IMR-90 (cell line): ENCODE data around the gene PAK5. TPM values are rescaled to one million over a fixed set of nuclear protein-coding genes. Genes with fewer than 3 reads are reported as not detected.
A peak's percentile ranks its signal among the peaks of the same experiment; 100 is the strongest.

Experiments
- ATAC-seq: fragments of 200-7000 bp; cut with Tn5 transposase; 2 replicates; pipeline ENCODE4 v1.9.1; 2020; ENCODE audit warnings: low read depth, mild to moderate bottlenecking, moderate library complexity
- BruUV-seq: library from RNA; stranded (reverse); fragments of 400-500 nt; replicated peaks from 2 replicates; lab custom pipeline; 2021; lab: Mats Ljungman, UMichigan
- CTCF ChIA-PET: fragments of 300-600 bp; formaldehyde crosslinking; extraction: SDS; loops from one replicate; lab custom pipeline; 2021; ENCODE audit warnings: antibody characterized with exemption; lab: Yijun Ruan, JAX
- POLR2A ChIA-PET: fragments of 300-600 bp; sonication (Branson Sonifier 250); formaldehyde crosslinking; loops from one replicate; lab custom pipeline; 2022; ENCODE audit warnings: antibody characterized with exemption; ENCODE audit not compliant: unreplicated experiment; lab: Charles Lee
- DNase-seq: peaks from one replicate; pipeline ENCODE4 v3.0.0; 2013
- H2AFZ ChIP-seq: replicated peaks from 2 replicates; pipeline ENCODE3; 2013; ENCODE audit warnings: low read length, mild to moderate bottlenecking; ENCODE audit not compliant: poor library complexity
- H2AK5ac ChIP-seq: 2 replicates; pipeline ENCODE4 v1.6.1; 2013; ENCODE audit warnings: low read depth, low read length, inconsistent platforms
- H2AK9ac ChIP-seq: replicated peaks from 2 replicates; pipeline ENCODE3; 2013; ENCODE audit warnings: mild to moderate bottlenecking, low read depth, low read length, moderate library complexity; ENCODE audit not compliant: poor library complexity
- H2BK120ac ChIP-seq: 2 replicates; pipeline ENCODE4 v1.6.1; 2013; ENCODE audit warnings: low read depth, low read length, inconsistent platforms
- H2BK15ac ChIP-seq: 3 replicates; pipeline ENCODE4 v1.6.1; 2013; ENCODE audit warnings: low read depth, low read length, inconsistent platforms
- H2BK20ac ChIP-seq: 2 replicates; pipeline ENCODE4 v1.6.1; 2013; ENCODE audit warnings: low read depth, mild to moderate bottlenecking, inconsistent platforms, low read length, moderate library complexity
- H2BK5ac ChIP-seq: 2 replicates; pipeline ENCODE4 v1.6.1; 2013; ENCODE audit warnings: mild to moderate bottlenecking, low read depth, low read length, inconsistent platforms; ENCODE audit not compliant: poor library complexity, severe bottlenecking
- H3K14ac ChIP-seq: replicated peaks from 2 replicates; pipeline ENCODE4 v1.6.1; 2013; ENCODE audit warnings: low read depth, low read length, inconsistent platforms
- H3K18ac ChIP-seq: 2 replicates; pipeline ENCODE4 v1.6.1; 2013; ENCODE audit warnings: low read depth, low read length, control low read depth
- H3K23ac ChIP-seq: 2 replicates; pipeline ENCODE4 v1.6.1; 2013; ENCODE audit warnings: low read depth, low read length, inconsistent platforms
- H3K27ac ChIP-seq: 2 replicates; pipeline ENCODE4 v1.5.1; 2013; ENCODE audit warnings: mild to moderate bottlenecking, control low read depth, low read length; ENCODE audit not compliant: insufficient read depth
- H3K27me3 ChIP-seq: 2 replicates; pipeline ENCODE4 v1.6.1; 2013; ENCODE audit warnings: low read length; ENCODE audit not compliant: control insufficient read depth, insufficient read depth
- H3K36me3 ChIP-seq: 2 replicates; pipeline ENCODE4 v1.6.1; 2013; ENCODE audit warnings: low read length, mixed read lengths; ENCODE audit not compliant: control insufficient read depth, insufficient read depth
- H3K4ac ChIP-seq: 2 replicates; pipeline ENCODE4 v1.6.1; 2013; ENCODE audit warnings: low read depth, low read length, inconsistent platforms
- H3K4me1 ChIP-seq: 2 replicates; pipeline ENCODE4 v1.6.1; 2013; ENCODE audit warnings: low read length, mixed read lengths; ENCODE audit not compliant: control insufficient read depth, insufficient read depth
- H3K4me2 ChIP-seq: 2 replicates; pipeline ENCODE4 v1.6.1; 2013; ENCODE audit warnings: low read depth, mild to moderate bottlenecking, control low read depth, low read length, moderate library complexity
- H3K4me3 ChIP-seq: 2 replicates; pipeline ENCODE4 v1.5.1; 2013; ENCODE audit warnings: low read depth, mild to moderate bottlenecking, control low read depth, low read length, moderate library complexity; ENCODE audit not compliant: insufficient read depth
- H3K56ac ChIP-seq: 2 replicates; pipeline ENCODE4 v1.6.1; 2013; ENCODE audit warnings: low read length, inconsistent platforms; ENCODE audit not compliant: insufficient read depth; ENCODE audit errors: extremely low read depth
- H3K79me1 ChIP-seq, 2 experiments: 2 replicates each; pipeline ENCODE4 v1.6.1; 2013; ENCODE audit warnings: low read length in 2 of 2, inconsistent platforms in 1 of 2, low read depth in 1 of 2
- H3K9ac ChIP-seq: 2 replicates; pipeline ENCODE4 v1.6.1; 2013; ENCODE audit warnings: low read depth, low read length, control low read depth
- H3K9me1 ChIP-seq: 2 replicates; pipeline ENCODE4 v1.6.1; 2013; ENCODE audit warnings: low read length, inconsistent platforms; ENCODE audit not compliant: insufficient read depth
- H3K9me3 ChIP-seq: 2 replicates; pipeline ENCODE4 v1.6.1; 2013; ENCODE audit warnings: low read length; ENCODE audit not compliant: control insufficient read depth, insufficient read depth
- H4K20me1 ChIP-seq: 2 replicates; pipeline ENCODE4 v1.6.1; 2013; ENCODE audit warnings: low read length, inconsistent platforms; ENCODE audit not compliant: insufficient read depth
- H4K5ac ChIP-seq: 2 replicates; pipeline ENCODE4 v1.6.1; 2013; ENCODE audit warnings: mild to moderate bottlenecking, low read depth, low read length, control low read depth
- H4K8ac ChIP-seq, 2 experiments: 2 replicates each; pipeline ENCODE4 v1.6.1; 2013; ENCODE audit warnings: low read depth in 2 of 2, low read length in 2 of 2, control low read depth in 1 of 2, inconsistent platforms in 1 of 2
- H4K91ac ChIP-seq: 2 replicates; pipeline ENCODE4 v1.6.1; 2013; ENCODE audit warnings: low read depth, low read length, inconsistent platforms; ENCODE audit not compliant: insufficient read depth
- BHLHE40 ChIP-seq: fragments of 150-350 bp; IDR thresholded peaks from 2 replicates; pipeline ENCODE4 v1.6.1; 2016; ENCODE audit warnings: mild to moderate bottlenecking, low read depth, low read length
- CEBPB ChIP-seq: IDR thresholded peaks from 2 replicates; pipeline ENCODE4 v1.6.1; 2012; ENCODE audit warnings: low read depth, low read length, improper control_type of control experiment
- CHD1 ChIP-seq: IDR thresholded peaks from 2 replicates; pipeline ENCODE4 v1.6.1; 2012; ENCODE audit warnings: low read depth, low read length, improper control_type of control experiment
- FOS ChIP-seq: fragments of 150-350 bp; IDR thresholded peaks from 2 replicates; pipeline ENCODE4 v1.6.1; 2016; ENCODE audit warnings: low read depth, low read length
- MAFK ChIP-seq: IDR thresholded peaks from 2 replicates; pipeline ENCODE4 v1.6.1; 2012; ENCODE audit warnings: low read depth, low read length, improper control_type of control experiment
- MAZ ChIP-seq: IDR thresholded peaks from 2 replicates; pipeline ENCODE4 v1.6.1; 2012; ENCODE audit warnings: low read depth, mild to moderate bottlenecking, low read length, improper control_type of control experiment, moderate library complexity, borderline replicate concordance
- MXI1 ChIP-seq: IDR thresholded peaks from 2 replicates; pipeline ENCODE4 v1.6.1; 2012; ENCODE audit warnings: low read depth, mild to moderate bottlenecking, low read length, moderate library complexity, borderline replicate concordance
- NFE2L2 ChIP-seq: fragments of 150-350 bp; IDR thresholded peaks from 2 replicates; pipeline ENCODE4 v1.6.1; 2016; ENCODE audit warnings: low read depth, mild to moderate bottlenecking, low read length
- POLR2A ChIP-seq: IDR thresholded peaks from 2 replicates; pipeline ENCODE4 v1.6.1; 2012; ENCODE audit warnings: mild to moderate bottlenecking, low read depth, low read length
- RAD21 ChIP-seq: IDR thresholded peaks from 2 replicates; pipeline ENCODE4 v1.6.1; 2012; ENCODE audit warnings: low read length, improper control_type of control experiment
- RCOR1 ChIP-seq: IDR thresholded peaks from 2 replicates; pipeline ENCODE4 v1.6.1; 2012; ENCODE audit warnings: mild to moderate bottlenecking, low read length, improper control_type of control experiment; ENCODE audit not compliant: insufficient replicate concordance
- RFX5 ChIP-seq: IDR thresholded peaks from 2 replicates; pipeline ENCODE4 v1.8.0; 2012; ENCODE audit warnings: low read depth, mild to moderate bottlenecking, low read length, moderate library complexity
- SMC3 ChIP-seq: fragments of 150-350 bp; IDR thresholded peaks from 2 replicates; pipeline ENCODE4 v1.6.1; 2016; ENCODE audit warnings: low read depth, mild to moderate bottlenecking, antibody characterized with exemption, low read length, moderate library complexity
- WGBS, 2 experiments: methylation state at CpG; one replicate each; pipeline versions ENCODE4 v1.1.5 to v1.1.7; 2013; ENCODE audit warnings: missing lambda C conversion rate in 2 of 2; ENCODE audit not compliant: insufficient read length in 1 of 2; ENCODE audit errors: extremely low coverage in 2 of 2; 5-methylcytosine and 5-hydroxymethylcytosine counted together
- dilution Hi-C: fragments of 300-500 bp; cut with HindIII; formaldehyde crosslinking; loops from one replicate; pipeline ENCODE4 v1.14.3; 2018; ENCODE audit warnings: low sequenced_read_pairs; ENCODE audit not compliant: unreplicated experiment
- in situ Hi-C: fragments of 300-500 bp; cut with MboI; formaldehyde crosslinking; loops from 3 replicates; pipeline ENCODE4 v1.14.3; 2019; ENCODE audit warnings: low sequenced_read_pairs, inconsistent platforms, mixed read lengths
- intact Hi-C: fragments of 100-400 bp; cut with micrococcal nuclease; formaldehyde crosslinking; loops from 2 replicates; pipeline ENCODE4 v1.10.0; 2022
- polyA plus RNA-seq, 3 experiments: library from polyadenylated mRNA; depleted of rRNA; stranded (reverse); fragments of >200 nt; gene quantifications; 2 replicates each; pipeline ENCODE4 v1.2.3, GENCODE V29; 2012; ENCODE audit warnings: low replicate concordance in 1 of 3
- total RNA-seq: library from RNA; depleted of rRNA; stranded (reverse); fragments of >200 nt; gene quantifications from 2 replicates; pipeline ENCODE4 v1.2.3, GENCODE V29; 2012
- TF ChIP-seq, protein P1 (sequence below): conservative IDR thresholded peaks from 2 replicates; pipeline ENCODE4 v1.5.1; 2012; ENCODE audit warnings: mild to moderate bottlenecking, low read depth, low read length, improper control_type of control experiment
- TF ChIP-seq, protein P2 (sequence below): fragments of 150-350 bp; IDR thresholded peaks from 2 replicates; pipeline ENCODE4 v1.6.1; 2016; ENCODE audit warnings: low read depth, mild to moderate bottlenecking, low read length, moderate library complexity, borderline replicate concordance
- TF ChIP-seq, protein P3 (sequence below): fragments of 150-350 bp; IDR thresholded peaks from 2 replicates; pipeline ENCODE4 v1.6.1; 2017; ENCODE audit warnings: mild to moderate bottlenecking, antibody characterized with exemption, low read length, low read depth

Gene PAK5
- total and polyA plus RNA-seq, 2 of the 4 experiments (the other 2 are of a cell fraction) = not detected

DNA sequence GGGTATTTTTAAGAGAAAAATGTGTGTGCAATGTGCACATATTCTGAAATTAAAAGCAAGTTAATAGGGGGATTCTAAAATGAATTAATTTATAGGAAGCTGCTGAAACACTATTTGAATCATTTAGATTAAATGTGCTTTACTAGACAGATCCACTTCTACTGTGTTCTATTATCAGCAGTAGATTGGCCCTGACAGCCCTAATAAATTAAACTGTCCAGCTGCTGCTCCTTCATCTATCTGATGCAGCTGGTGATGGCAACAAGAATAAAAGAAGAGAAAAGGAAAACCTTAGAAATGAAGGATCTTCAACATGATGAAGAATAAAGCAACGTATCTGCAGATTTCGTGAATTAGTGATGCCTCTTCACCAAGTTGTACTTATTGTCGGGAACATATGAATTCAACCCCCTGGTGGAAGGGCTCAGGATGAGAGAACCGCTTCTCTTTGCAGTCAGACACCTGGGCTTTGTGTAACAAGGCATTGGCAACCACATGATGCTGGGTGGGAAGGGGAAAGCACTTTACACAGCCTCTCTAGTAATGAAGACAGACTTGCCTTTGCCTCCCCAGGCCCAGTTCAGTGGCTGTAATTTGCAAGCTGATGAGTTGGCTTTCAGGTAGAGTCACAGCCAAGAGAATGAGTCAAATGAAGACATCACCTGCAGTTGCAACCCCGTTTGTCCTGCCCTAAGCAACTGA is 230.1 kb downstream of the PAK5 start:
- Histone ChIP-seq H3K79me1 (no peaks in the 10 kb centered on the region), H2AK9ac (no peak overlapping the region), H3K4ac (no peak overlapping the region), H3K14ac (no peak overlapping the region), H3K9ac (no peak overlapping the region), H3K4me1 (no peaks in the 10 kb centered on the region), H3K27ac (no peak overlapping the region), H4K20me1 (no peaks in the 10 kb centered on the region), H3K27me3 (peaks cover 15% of the 10 kb centered on the region), H3K23ac (no peak overlapping the region), H3K56ac (no peak overlapping the region), H3K4me2 (no peak overlapping the region), H2BK5ac (no peak overlapping the region), H3K9me1 (no peaks in the 10 kb centered on the region), H3K36me3 (no peaks in the 10 kb centered on the region), H2BK15ac (no peak overlapping the region), H4K91ac (no peak overlapping the region), H3K18ac (no peak overlapping the region), H3K4me3 (no peak overlapping the region), H4K5ac (no peak overlapping the region), H2AFZ (peak overlapping the region; percentile 17), H4K8ac (no peak overlapping the region), H2AK5ac (no peak overlapping the region), H3K9me3 (no peaks in the 10 kb centered on the region), H2BK120ac (no peak overlapping the region), H2BK20ac (no peak overlapping the region)
- 63% methylated on average over 1 of the region's 5 CpGs; no CpG with 5 or more reads in 1 of the 2 experiments for WGBS, 2 experiments
- dilution Hi-C loops = no loop called here
- intact Hi-C loops = no loop called here
- CTCF ChIA-PET = interaction anchor here (2.8 kb wide), 1 partner anchor 201 kb away, joined by 24 read pairs; no protein-coding TSS in a partner anchor
- DNase-seq = no peak
- ATAC-seq = no peak
- in situ Hi-C loops = loop anchor here (5.0 to 25.0 kb wide), 3 partner anchors 104 to 854 kb away; no protein-coding TSS in a partner anchor
- TF ChIP-seq FOS = no peak
- TF ChIP-seq MAZ = no peak
- no peak for TF ChIP-seq CHD1
- TF ChIP-seq, protein P1, sequence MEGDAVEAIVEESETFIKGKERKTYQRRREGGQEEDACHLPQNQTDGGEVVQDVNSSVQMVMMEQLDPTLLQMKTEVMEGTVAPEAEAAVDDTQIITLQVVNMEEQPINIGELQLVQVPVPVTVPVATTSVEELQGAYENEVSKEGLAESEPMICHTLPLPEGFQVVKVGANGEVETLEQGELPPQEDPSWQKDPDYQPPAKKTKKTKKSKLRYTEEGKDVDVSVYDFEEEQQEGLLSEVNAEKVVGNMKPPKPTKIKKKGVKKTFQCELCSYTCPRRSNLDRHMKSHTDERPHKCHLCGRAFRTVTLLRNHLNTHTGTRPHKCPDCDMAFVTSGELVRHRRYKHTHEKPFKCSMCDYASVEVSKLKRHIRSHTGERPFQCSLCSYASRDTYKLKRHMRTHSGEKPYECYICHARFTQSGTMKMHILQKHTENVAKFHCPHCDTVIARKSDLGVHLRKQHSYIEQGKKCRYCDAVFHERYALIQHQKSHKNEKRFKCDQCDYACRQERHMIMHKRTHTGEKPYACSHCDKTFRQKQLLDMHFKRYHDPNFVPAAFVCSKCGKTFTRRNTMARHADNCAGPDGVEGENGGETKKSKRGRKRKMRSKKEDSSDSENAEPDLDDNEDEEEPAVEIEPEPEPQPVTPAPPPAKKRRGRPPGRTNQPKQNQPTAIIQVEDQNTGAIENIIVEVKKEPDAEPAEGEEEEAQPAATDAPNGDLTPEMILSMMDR = no peak
- no peak for TF ChIP-seq NFE2L2
- TF ChIP-seq RCOR1 = no peak
- TF ChIP-seq POLR2A = no peak
- TF ChIP-seq, protein P2, sequence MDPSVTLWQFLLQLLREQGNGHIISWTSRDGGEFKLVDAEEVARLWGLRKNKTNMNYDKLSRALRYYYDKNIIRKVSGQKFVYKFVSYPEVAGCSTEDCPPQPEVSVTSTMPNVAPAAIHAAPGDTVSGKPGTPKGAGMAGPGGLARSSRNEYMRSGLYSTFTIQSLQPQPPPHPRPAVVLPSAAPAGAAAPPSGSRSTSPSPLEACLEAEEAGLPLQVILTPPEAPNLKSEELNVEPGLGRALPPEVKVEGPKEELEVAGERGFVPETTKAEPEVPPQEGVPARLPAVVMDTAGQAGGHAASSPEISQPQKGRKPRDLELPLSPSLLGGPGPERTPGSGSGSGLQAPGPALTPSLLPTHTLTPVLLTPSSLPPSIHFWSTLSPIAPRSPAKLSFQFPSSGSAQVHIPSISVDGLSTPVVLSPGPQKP = no peak
- no peak for TF ChIP-seq MXI1
- TF ChIP-seq RFX5 = no peak
- TF ChIP-seq, protein P3, sequence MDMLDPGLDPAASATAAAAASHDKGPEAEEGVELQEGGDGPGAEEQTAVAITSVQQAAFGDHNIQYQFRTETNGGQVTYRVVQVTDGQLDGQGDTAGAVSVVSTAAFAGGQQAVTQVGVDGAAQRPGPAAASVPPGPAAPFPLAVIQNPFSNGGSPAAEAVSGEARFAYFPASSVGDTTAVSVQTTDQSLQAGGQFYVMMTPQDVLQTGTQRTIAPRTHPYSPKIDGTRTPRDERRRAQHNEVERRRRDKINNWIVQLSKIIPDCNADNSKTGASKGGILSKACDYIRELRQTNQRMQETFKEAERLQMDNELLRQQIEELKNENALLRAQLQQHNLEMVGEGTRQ = no peak
- no peak for TF ChIP-seq MAFK
- TF ChIP-seq CEBPB = no peak
- no peak for TF ChIP-seq SMC3
- TF ChIP-seq BHLHE40 = no peak
- no peak for TF ChIP-seq RAD21
- POLR2A ChIA-PET = no interaction called here
- no TSS peak for BruUV-seq
